Panc1 (cell line): ENCODE data around the gene KLF6. TPM values are rescaled to one million over a fixed set of nuclear protein-coding genes. Genes with fewer than 3 reads are reported as not detected.

Source experiments
- ATAC-seq: fragments of 200-7000 bp; cut with Tn5 transposase; 2 replicates; pipeline ENCODE4 v1.9.1; 2020; ENCODE audit warnings: mild to moderate bottlenecking, moderate library complexity
- BruUV-seq: library from RNA; stranded (reverse); fragments of 400-500 nt; replicated peaks from 2 replicates; lab custom pipeline; 2021; lab: Mats Ljungman, UMichigan
- CTCF ChIA-PET: fragments of 300-600 bp; sonication (Branson Sonifier 250); formaldehyde crosslinking; loops from one replicate; lab custom pipeline; 2022; ENCODE audit warnings: antibody characterized with exemption; lab: Charles Lee
- POLR2A ChIA-PET: fragments of 300-600 bp; sonication (Branson Sonifier 250); formaldehyde crosslinking; loops from one replicate; lab custom pipeline; 2022; ENCODE audit warnings: antibody characterized with exemption; lab: Charles Lee
- DNase-seq: peaks from one replicate; pipeline ENCODE4 v3.0.0-alpha.2; 2010; ENCODE audit warnings: low read depth, low spot score
- H3K27ac ChIP-seq: 2 replicates; pipeline ENCODE4 v1.5.1; 2011; ENCODE audit warnings: mild to moderate bottlenecking, low read length, inconsistent platforms
- H3K27me3 ChIP-seq: fragments of 200-500 bp; sonication (Bioruptor generic); 2 replicates; pipeline ENCODE4 v1.6.0; 2014; ENCODE audit warnings: low read length, inconsistent platforms; ENCODE audit not compliant: control insufficient read depth, insufficient read depth
- H3K36me3 ChIP-seq: fragments of 200-500 bp; sonication (Bioruptor generic); 2 replicates; pipeline ENCODE4 v1.5.1; 2014; ENCODE audit warnings: inconsistent platforms, mild to moderate bottlenecking, low read length, moderate library complexity; ENCODE audit not compliant: control insufficient read depth, insufficient read depth
- H3K4me1 ChIP-seq: 2 replicates; pipeline ENCODE4 v1.5.1; 2011; ENCODE audit warnings: inconsistent platforms, mild to moderate bottlenecking, low read length, moderate library complexity; ENCODE audit not compliant: control insufficient read depth, insufficient read depth
- H3K4me3 ChIP-seq, 2 experiments: 2 replicates each; pipeline ENCODE4 v1.5.1; 2011 to 2012; ENCODE audit warnings: low read depth in 2 of 2, low read length in 2 of 2, mild to moderate bottlenecking in 2 of 2, inconsistent platforms in 1 of 2, moderate library complexity in 1 of 2
- H3K9me3 ChIP-seq: fragments of 200-500 bp; sonication (Bioruptor generic); 2 replicates; pipeline ENCODE4 v1.5.1; 2014; ENCODE audit warnings: low read depth, mild to moderate bottlenecking, inconsistent platforms, low read length, moderate library complexity; ENCODE audit not compliant: control insufficient read depth, insufficient read depth
- CTCF ChIP-seq: fragments of 450-650 bp; IDR thresholded peaks from 2 replicates; pipeline ENCODE4 v1.5.1; 2017; ENCODE audit warnings: mild to moderate bottlenecking
- SIN3A ChIP-seq: IDR thresholded peaks from 2 replicates; pipeline ENCODE4 v1.6.1; 2012; ENCODE audit warnings: low read depth, mild to moderate bottlenecking, low read length, moderate library complexity, borderline replicate concordance; ENCODE audit not compliant: insufficient read depth
- in situ Hi-C: cut with HindIII; loops from 2 replicates; pipeline ENCODE4 v1.10.0; 2016; ENCODE audit warnings: low sequenced_read_pairs, low pct_unique_long_range_greater_than_20kb
- intact Hi-C: fragments of 100-400 bp; cut with micrococcal nuclease; formaldehyde crosslinking; loops from one replicate; pipeline ENCODE4 v1.10.0; 2022; ENCODE audit not compliant: unreplicated experiment
- total RNA-seq: library from RNA; stranded (reverse); gene quantifications from one replicate; pipeline ENCODE4 v1.2.1, GENCODE V29; 2021; ENCODE audit not compliant: unreplicated experiment
- TF ChIP-seq, protein P1 (sequence below), 2 experiments: IDR thresholded peaks; 2 replicates each; pipeline ENCODE4 v1.6.1; 2011 to 2012; ENCODE audit warnings: low read depth in 2 of 2, control low read depth in 1 of 2, low read length in 1 of 2, mild to moderate bottlenecking in 1 of 2, moderate library complexity in 1 of 2; ENCODE audit not compliant: insufficient read depth in 1 of 2

KLF6 gene
- total RNA-seq, 1 experiment from 2014 or later: 177 TPM

GRCh38 chr10:3779158-3779741, 5.8 kb downstream of the KLF6 start:
- POLR2A ChIA-PET: interaction anchor here (0.5 to 0.6 kb wide), 2 partner anchors 275 to 652 kb away, joined by 3 to 7 read pairs; no protein-coding TSS in a partner anchor
- CTCF ChIA-PET: no interaction called here
- peak overlapping the region; percentile 96 to 98 for H3K4me3 ChIP-seq
- in situ Hi-C loops (no loop called here), intact Hi-C loops (loop anchor here (10.0 kb wide), 1 partner anchor 154 kb away; no protein-coding TSS in a partner anchor)
- BruUV-seq: no TSS peak
- H3K4me1 ChIP-seq: peaks cover 46% of the 10 kb centered on the region
- no peaks in the 10 kb centered on the region for H3K27me3 ChIP-seq
- no peak for TF ChIP-seq CTCF
- TF ChIP-seq, protein P1, sequence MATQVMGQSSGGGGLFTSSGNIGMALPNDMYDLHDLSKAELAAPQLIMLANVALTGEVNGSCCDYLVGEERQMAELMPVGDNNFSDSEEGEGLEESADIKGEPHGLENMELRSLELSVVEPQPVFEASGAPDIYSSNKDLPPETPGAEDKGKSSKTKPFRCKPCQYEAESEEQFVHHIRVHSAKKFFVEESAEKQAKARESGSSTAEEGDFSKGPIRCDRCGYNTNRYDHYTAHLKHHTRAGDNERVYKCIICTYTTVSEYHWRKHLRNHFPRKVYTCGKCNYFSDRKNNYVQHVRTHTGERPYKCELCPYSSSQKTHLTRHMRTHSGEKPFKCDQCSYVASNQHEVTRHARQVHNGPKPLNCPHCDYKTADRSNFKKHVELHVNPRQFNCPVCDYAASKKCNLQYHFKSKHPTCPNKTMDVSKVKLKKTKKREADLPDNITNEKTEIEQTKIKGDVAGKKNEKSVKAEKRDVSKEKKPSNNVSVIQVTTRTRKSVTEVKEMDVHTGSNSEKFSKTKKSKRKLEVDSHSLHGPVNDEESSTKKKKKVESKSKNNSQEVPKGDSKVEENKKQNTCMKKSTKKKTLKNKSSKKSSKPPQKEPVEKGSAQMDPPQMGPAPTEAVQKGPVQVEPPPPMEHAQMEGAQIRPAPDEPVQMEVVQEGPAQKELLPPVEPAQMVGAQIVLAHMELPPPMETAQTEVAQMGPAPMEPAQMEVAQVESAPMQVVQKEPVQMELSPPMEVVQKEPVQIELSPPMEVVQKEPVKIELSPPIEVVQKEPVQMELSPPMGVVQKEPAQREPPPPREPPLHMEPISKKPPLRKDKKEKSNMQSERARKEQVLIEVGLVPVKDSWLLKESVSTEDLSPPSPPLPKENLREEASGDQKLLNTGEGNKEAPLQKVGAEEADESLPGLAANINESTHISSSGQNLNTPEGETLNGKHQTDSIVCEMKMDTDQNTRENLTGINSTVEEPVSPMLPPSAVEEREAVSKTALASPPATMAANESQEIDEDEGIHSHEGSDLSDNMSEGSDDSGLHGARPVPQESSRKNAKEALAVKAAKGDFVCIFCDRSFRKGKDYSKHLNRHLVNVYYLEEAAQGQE (IDR thresholded peaks at IDR 0.05; ENCODE audit: insufficient read depth in 1 of 2, low read depth in 2 of 2, low read length in 1 of 2): no peak
- H3K9me3 ChIP-seq: no peaks in the 10 kb centered on the region
- ATAC-seq: no peak
- H3K36me3 ChIP-seq: peaks cover 35% of the 10 kb centered on the region
- no peak for DNase-seq
- peak overlapping the region; percentile 100 for H3K27ac ChIP-seq

DNA sequence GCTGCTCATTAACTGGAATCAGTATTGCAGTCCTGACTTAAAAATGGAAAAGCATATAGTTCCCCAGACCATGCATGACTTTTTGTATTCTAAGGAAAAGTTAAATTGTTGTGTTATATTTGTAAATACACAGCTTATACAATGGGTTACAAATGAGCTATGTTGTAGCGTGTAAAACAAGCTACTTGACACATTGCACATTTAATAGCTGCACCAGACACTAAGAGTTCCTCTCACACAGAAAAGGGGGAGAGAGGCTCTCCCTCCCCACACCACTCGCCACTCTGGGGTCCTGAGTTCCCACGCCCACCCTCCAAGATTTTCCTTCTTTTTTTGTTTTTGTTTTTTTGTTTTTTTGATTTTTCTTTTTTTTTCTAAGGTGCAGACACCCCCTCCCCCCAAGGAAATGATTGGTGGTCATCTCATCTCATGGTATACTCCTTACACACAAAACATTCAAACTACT, 6.3 kb downstream of the KLF6 start:
- peaks cover 52% of the 10 kb centered on the region for H3K4me1 ChIP-seq
- in situ Hi-C loops (no loop called here), intact Hi-C loops (loop anchor here (10.0 kb wide), 1 partner anchor 154 kb away; no protein-coding TSS in a partner anchor)
- BruUV-seq: TSS peak; percentile 31
- H3K27ac ChIP-seq: peak overlapping the region; percentile 100
- peaks cover 31% of the 10 kb centered on the region for H3K36me3 ChIP-seq
- POLR2A ChIA-PET: interaction anchor here (0.5 to 0.9 kb wide), 6 partner anchors 51 to 1647 kb away, joined by 3 to 7 read pairs (median 3); no protein-coding TSS in a partner anchor
- ATAC-seq (no peak), DNase-seq (no peak)
- CTCF ChIA-PET: no interaction called here
- H3K4me3 ChIP-seq: peak overlapping the region; percentile 96 to 98
- no peak for TF ChIP-seq SIN3A
- TF ChIP-seq, protein P1 (IDR thresholded peaks at IDR 0.05; ENCODE audit: insufficient read depth in 1 of 2, low read depth in 2 of 2, low read length in 1 of 2): no peak
- H3K27me3 ChIP-seq: no peaks in the 10 kb centered on the region
- no peaks in the 10 kb centered on the region for H3K9me3 ChIP-seq
